Left ventricle myocardium inferior (tissue), 1 donor: ENCODE data around the gene CRADD. TPM values are rescaled to one million over a fixed set of nuclear protein-coding genes. Genes with fewer than 3 reads are reported as not detected.

Source experiments
- DNase-seq: peaks from one replicate; pipeline ENCODE4 v3.0.0-alpha.2; 2020
- H3K27ac ChIP-seq: fragments of 200-600 bp; replicated peaks from 2 replicates; pipeline ENCODE4 v1.8.0; 2021
- H3K27me3 ChIP-seq: fragments of 200-600 bp; 2 replicates; pipeline ENCODE4 v1.8.0; 2021; ENCODE audit warnings: low read depth
- H3K36me3 ChIP-seq: fragments of 200-600 bp; 2 replicates; pipeline ENCODE4 v1.8.0; 2021
- H3K4me1 ChIP-seq: fragments of 200-600 bp; 2 replicates; pipeline ENCODE4 v1.8.0; 2021
- H3K4me3 ChIP-seq: fragments of 200-600 bp; 2 replicates; pipeline ENCODE4 v1.8.0; 2021; ENCODE audit warnings: mild to moderate bottlenecking, moderate library complexity
- H3K9me3 ChIP-seq: fragments of 200-600 bp; replicated peaks from 2 replicates; pipeline ENCODE4 v1.8.0; 2021
- intact Hi-C: fragments of 100-400 bp; cut with micrococcal nuclease; formaldehyde crosslinking; loops from one replicate; pipeline ENCODE4 v1.11.0; 2022
- total RNA-seq: library from RNA; stranded (reverse); fragmentation: NEBNext Ultra II Directional; extraction: Animal tissue kit (Norgen Biotek cat#: 25700); gene quantifications from one replicate; pipeline ENCODE4 v1.2.1, GENCODE V29; 2021
- TF ChIP-seq, protein P1 (sequence below): fragments of 200-600 bp; IDR thresholded peaks from 2 replicates; pipeline ENCODE4 v1.8.0; 2021; ENCODE audit warnings: antibody characterized with exemption, mild to moderate bottlenecking, borderline replicate concordance
- donor health status: DM: no; HTN: yes; CAD: no; lungs with severe emphysema.

CRADD gene
- total RNA-seq, 1 donor from 2014 or later, result 46.4 TPM

DNA sequence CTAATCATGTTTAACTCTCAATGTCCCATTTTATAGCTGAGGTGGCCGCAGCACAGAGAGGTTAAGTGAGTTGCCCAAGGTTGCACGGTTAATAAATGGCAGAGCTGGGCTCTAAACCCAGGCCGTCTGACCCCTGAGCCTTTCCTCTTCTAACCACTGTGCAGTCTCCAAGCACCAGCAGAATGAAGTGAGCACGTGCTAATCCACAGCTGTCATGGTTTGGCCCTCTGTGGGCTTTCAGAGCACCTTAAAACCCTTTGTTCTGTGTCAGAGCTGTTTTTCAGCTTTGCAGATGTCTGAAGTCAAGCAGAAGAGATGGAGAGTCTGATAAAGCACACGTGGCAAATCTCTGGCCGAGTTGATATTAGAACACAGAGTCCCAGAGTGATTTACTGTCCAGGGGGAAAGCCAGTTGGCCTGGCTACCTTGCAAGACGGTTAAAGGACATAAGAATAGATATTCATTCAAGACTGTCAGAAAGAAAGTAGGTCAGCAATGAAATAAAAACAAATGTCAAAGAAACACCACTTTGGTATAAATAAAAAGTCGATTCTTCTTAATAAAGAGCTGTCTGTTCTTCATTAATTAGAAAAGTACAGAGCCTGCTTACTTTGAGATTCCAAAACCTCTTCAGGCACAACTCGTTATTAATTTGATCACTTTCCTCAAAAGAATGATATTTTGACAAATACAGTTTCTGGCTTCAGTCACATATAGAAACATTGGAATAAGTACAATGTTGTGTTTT, 107.3 kb downstream of the CRADD start:
- Histone ChIP-seq H3K36me3 (no peaks in the 10 kb centered on the region), H3K9me3 (no peaks in the 10 kb centered on the region), H3K27ac (peak overlapping the region; percentile 87), H3K4me3 (peak overlapping the region; percentile 18), H3K27me3 (no peaks in the 10 kb centered on the region), H3K4me1 (peaks cover 67% of the 10 kb centered on the region)
- TF ChIP-seq, protein P1, sequence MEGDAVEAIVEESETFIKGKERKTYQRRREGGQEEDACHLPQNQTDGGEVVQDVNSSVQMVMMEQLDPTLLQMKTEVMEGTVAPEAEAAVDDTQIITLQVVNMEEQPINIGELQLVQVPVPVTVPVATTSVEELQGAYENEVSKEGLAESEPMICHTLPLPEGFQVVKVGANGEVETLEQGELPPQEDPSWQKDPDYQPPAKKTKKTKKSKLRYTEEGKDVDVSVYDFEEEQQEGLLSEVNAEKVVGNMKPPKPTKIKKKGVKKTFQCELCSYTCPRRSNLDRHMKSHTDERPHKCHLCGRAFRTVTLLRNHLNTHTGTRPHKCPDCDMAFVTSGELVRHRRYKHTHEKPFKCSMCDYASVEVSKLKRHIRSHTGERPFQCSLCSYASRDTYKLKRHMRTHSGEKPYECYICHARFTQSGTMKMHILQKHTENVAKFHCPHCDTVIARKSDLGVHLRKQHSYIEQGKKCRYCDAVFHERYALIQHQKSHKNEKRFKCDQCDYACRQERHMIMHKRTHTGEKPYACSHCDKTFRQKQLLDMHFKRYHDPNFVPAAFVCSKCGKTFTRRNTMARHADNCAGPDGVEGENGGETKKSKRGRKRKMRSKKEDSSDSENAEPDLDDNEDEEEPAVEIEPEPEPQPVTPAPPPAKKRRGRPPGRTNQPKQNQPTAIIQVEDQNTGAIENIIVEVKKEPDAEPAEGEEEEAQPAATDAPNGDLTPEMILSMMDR, result no peak
- DNase-seq, result peak; percentile 30
- intact Hi-C loops, result no loop called here

DNA sequence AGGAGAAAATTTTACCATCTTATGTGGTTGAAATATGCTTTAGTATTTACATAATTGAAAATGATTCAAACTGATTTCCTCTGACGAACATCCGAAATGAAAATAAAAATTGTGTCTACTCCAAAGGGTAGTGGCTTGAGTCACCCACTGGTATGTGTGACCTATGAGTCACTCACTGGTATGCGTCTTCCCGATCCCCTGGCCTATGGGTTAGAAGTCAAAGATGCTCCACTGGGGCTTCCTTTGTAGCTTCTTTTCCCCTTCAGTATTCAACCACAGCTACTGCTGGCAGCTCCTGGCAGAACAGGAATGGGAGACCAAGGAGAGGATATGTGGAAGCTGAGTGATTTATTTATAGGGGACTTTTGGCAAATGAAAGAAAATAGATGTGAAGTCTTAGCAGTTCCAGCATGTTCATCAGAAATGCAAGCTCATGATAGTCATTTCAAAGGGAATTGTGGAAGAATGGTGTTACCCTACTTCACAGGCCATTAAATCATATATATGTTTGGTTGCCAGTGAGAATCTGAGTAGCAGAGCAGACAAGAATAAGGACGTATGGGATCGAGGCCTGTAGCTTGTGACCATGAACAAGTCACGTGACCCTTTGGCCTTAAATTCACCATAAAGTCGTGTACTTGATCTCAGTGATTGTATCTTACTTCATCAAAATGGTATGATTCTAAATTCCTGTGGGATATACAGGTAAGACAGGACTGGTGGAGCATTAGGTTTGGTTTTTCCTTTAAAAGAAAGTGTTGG, 108.3 kb downstream of the CRADD start:
- Histone ChIP-seq H3K4me3 (peak overlapping the region; percentile 18), H3K9me3 (no peaks in the 10 kb centered on the region), H3K4me1 (peaks cover 59% of the 10 kb centered on the region), H3K36me3 (no peaks in the 10 kb centered on the region), H3K27ac (peak overlapping the region; percentile 87), H3K27me3 (no peaks in the 10 kb centered on the region)
- no peak for DNase-seq
- intact Hi-C loops, result no loop called here
- TF ChIP-seq, protein P1, result no peak

DNA sequence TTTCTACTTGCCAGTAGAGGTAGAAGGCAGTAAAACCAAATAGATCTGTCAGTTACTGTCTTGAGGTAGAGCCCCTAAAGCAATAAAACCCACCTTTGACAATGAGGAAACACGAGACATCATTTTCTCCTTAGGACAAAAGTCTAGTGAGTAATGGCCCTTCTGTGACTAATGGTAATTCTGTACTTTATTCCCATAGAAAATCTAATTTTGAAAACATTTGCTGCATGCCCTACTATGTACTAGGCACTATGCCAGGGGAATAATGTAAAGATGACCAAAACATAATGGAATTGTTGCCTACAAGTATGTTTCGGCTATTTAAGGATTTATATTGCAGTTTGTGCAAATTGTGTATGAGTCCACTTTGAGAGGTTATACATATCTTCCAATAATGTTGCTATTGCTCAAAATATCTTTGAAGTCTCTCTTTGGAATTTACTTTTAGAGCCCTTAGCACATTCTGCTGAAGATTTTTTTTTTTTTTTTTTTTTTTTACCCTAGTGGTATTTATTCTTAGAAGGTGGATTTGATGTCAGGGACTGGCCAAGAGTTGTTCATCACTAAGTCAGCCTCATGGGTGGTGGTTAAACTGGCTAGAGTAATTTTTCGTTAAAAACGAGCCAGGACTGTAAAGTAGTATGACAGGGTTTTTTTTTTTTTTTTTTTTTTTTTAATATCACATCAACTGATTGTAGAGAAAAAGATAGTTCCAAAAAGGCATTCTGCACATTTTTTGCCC, 109.7 kb downstream of the CRADD start:
- no peak for DNase-seq
- Histone ChIP-seq H3K4me3 (no peak overlapping the region), H3K36me3 (no peaks in the 10 kb centered on the region), H3K4me1 (peaks cover 54% of the 10 kb centered on the region), H3K9me3 (no peaks in the 10 kb centered on the region), H3K27me3 (no peaks in the 10 kb centered on the region), H3K27ac (peak overlapping the region; percentile 87)
- intact Hi-C loops, result no loop called here
- TF ChIP-seq, protein P1, result no peak

DNA sequence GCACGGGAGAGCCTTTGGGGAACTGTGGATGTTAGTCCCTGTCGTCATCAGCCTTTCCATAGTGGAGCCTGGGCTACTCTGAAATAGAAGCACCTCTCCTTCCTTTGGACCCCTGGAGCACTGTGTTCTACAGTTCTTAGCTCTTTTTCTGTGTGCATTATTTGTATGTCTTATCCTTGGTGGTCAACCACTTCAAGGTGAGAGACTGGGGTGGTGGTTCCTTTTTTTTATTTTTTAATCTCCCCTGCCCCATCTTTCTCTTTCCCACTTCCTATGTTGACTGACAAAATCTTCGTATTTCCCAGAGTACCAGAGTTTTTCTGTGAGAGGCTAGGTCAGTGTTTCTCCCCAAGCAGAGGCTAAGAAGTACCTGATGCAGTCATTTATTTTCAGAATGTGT, 111.7 kb downstream of the CRADD start:
- no peaks in the 10 kb centered on the region for H3K36me3 ChIP-seq
- intact Hi-C loops, result no loop called here
- DNase-seq, result no peak
- H3K4me1 ChIP-seq, result peaks cover 47% of the 10 kb centered on the region
- TF ChIP-seq, protein P1, result no peak
- no peak overlapping the region for H3K4me3 ChIP-seq
- no peak overlapping the region for H3K27ac ChIP-seq
- no peaks in the 10 kb centered on the region for H3K27me3 ChIP-seq
- no peaks in the 10 kb centered on the region for H3K9me3 ChIP-seq

DNA sequence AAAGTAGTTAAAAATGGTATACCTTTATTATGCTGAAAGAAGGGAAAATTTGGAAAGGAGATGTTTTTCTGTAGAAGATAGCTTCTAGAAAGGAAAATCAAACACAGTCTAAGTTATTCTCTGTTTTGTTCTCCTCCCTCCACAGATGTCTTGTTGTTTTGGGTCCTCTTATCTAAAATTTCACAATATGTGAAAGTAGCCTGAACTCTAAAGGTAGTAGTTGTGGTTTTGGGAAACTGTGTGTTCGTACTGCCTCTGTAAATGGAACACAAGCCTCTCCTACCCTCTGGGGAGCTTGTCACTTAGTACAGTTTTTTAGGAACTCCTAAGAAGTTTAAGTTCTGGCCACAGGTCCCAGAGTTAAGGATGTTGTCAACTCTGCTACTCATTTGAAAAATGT, 112.6 kb downstream of the CRADD start:
- intact Hi-C loops, result no loop called here
- no peak for DNase-seq

More for the DNA sequence above, 112.6 kb downstream of the CRADD start:
- Histone ChIP-seq H3K36me3 (no peaks in the 10 kb centered on the region), H3K27ac (peak overlapping the region; percentile 2), H3K4me1 (peaks cover 47% of the 10 kb centered on the region), H3K4me3 (no peak overlapping the region), H3K9me3 (no peaks in the 10 kb centered on the region), H3K27me3 (no peaks in the 10 kb centered on the region)
- TF ChIP-seq, protein P1, result no peak
